Activated B cell treated with CpG ODN at 0.5 μM for 24 hours (primary cell): Measurements from ENCODE around the gene F11. TPM values are rescaled to one million over a fixed set of nuclear protein-coding genes. Genes with fewer than 3 reads are reported as not detected.

Source experiments
- ATAC-seq: fragments of 200-7000 bp; cut with Tn5 transposase; one replicate; pipeline ENCODE4 v1.10.0; 2021; ENCODE audit warnings: low read depth, mild to moderate bottlenecking, moderate library complexity
- CTCF ChIA-PET: fragments of 350-600 bp; sonication (Branson Sonifier 250); formaldehyde crosslinking; loops from one replicate; lab custom pipeline; 2021; ENCODE audit warnings: antibody characterized with exemption; lab: Charles Lee
- POLR2A ChIA-PET: fragments of 350-600 bp; sonication (Branson Sonifier 250); formaldehyde crosslinking; loops from one replicate; lab custom pipeline; 2021; ENCODE audit warnings: antibody characterized with exemption; lab: Charles Lee
- DNase-seq: peaks from one replicate; pipeline ENCODE4 v3.0.0; 2022
- H3K27ac Mint-ChIP-seq: one replicate; pipeline ENCODE4 v1.8.0; 2020; ENCODE audit warnings: mixed read lengths
- H3K27me3 Mint-ChIP-seq: one replicate; pipeline ENCODE4 v1.8.0; 2021; ENCODE audit warnings: mixed read lengths
- H3K36me3 Mint-ChIP-seq: one replicate; pipeline ENCODE4 v1.8.0; 2021; ENCODE audit warnings: low read depth, mixed read lengths
- H3K4me1 Mint-ChIP-seq: one replicate; pipeline ENCODE4 v1.8.0; 2021; ENCODE audit warnings: mixed read lengths
- H3K4me3 Mint-ChIP-seq: one replicate; pipeline ENCODE4 v1.8.0; 2020; ENCODE audit warnings: mild to moderate bottlenecking, mixed read lengths
- H3K9me3 Mint-ChIP-seq: one replicate; pipeline ENCODE4 v1.8.0; 2020; ENCODE audit warnings: mixed read lengths
- intact Hi-C: fragments of 100-400 bp; cut with micrococcal nuclease; formaldehyde crosslinking; loops from one replicate; pipeline ENCODE4 v1.15.1; 2024
- total RNA-seq: library from RNA; stranded (reverse); gene quantifications from 2 replicates; pipeline ENCODE4 v1.2.3, GENCODE V29; 2022
- TF ChIP-seq, protein P1 (sequence below): fragments of 200-600 bp; IDR thresholded peaks from one replicate; pipeline ENCODE4 v1.8.0; 2022; ENCODE audit warnings: antibody characterized with exemption, mild to moderate bottlenecking

The F11 gene
- total RNA-seq, 1 donor from 2014 or later, result not detected

DNA sequence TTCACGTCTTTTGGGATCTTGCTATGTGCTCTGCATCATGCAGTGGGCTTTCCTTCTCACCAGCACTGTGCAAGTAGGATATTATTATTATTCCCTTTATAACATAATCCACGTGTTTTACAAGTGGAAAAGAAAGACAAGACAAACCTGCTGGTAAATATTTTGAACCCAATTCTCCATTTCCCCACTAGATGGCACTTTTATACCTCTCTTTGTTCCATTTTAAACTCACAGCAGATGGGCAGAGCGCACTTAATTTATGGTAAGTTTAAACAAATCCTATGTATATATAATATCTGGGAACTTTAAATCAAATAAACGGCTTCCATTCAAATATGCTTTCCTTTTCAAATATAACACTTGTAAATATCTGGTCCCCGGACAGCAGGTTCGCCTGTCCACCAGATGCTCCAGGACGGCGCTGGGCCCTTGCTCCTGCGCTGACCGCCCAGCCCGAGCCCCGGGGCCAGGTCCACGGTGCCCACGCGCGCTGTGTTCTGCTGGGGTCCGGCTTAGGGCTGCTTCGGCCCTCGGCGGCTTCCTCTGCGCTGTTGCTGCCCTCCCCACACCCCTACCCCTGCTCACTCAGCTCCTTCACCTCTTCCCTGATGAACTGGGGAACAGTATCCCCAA lies 31.1 kb downstream of the F11 start:
- POLR2A ChIA-PET, result no interaction called here
- CTCF ChIA-PET, result no interaction called here
- no peak overlapping the region for H3K27ac Mint-ChIP-seq
- no peaks in the 10 kb centered on the region for H3K9me3 Mint-ChIP-seq
- intact Hi-C loops, result no loop called here
- DNase-seq (no peak), ATAC-seq (no peak)
- TF ChIP-seq, protein P1, sequence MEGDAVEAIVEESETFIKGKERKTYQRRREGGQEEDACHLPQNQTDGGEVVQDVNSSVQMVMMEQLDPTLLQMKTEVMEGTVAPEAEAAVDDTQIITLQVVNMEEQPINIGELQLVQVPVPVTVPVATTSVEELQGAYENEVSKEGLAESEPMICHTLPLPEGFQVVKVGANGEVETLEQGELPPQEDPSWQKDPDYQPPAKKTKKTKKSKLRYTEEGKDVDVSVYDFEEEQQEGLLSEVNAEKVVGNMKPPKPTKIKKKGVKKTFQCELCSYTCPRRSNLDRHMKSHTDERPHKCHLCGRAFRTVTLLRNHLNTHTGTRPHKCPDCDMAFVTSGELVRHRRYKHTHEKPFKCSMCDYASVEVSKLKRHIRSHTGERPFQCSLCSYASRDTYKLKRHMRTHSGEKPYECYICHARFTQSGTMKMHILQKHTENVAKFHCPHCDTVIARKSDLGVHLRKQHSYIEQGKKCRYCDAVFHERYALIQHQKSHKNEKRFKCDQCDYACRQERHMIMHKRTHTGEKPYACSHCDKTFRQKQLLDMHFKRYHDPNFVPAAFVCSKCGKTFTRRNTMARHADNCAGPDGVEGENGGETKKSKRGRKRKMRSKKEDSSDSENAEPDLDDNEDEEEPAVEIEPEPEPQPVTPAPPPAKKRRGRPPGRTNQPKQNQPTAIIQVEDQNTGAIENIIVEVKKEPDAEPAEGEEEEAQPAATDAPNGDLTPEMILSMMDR, result no peak
- H3K4me1 Mint-ChIP-seq, result no peaks in the 10 kb centered on the region
- no peak overlapping the region for H3K4me3 Mint-ChIP-seq
- peaks cover 12% of the 10 kb centered on the region for H3K27me3 Mint-ChIP-seq
- no peaks in the 10 kb centered on the region for H3K36me3 Mint-ChIP-seq

- DNase-seq, result no peak
- no peaks in the 10 kb centered on the region for H3K9me3 Mint-ChIP-seq
- intact Hi-C loops, result no loop called here
- no peaks in the 10 kb centered on the region for H3K4me1 Mint-ChIP-seq
- peaks cover 12% of the 10 kb centered on the region for H3K27me3 Mint-ChIP-seq
- TF ChIP-seq, protein P1, result no peak
- POLR2A ChIA-PET, result no interaction called here
- CTCF ChIA-PET, result no interaction called here
- no peak overlapping the region for H3K4me3 Mint-ChIP-seq
- no peak overlapping the region for H3K27ac Mint-ChIP-seq
- no peaks in the 10 kb centered on the region for H3K36me3 Mint-ChIP-seq
- ATAC-seq, result no peak
Observed at GRCh38 chr4:186298031-186298647, 32.1 kb downstream of the F11 start.

- H3K4me3 Mint-ChIP-seq, result no peak overlapping the region
- H3K27ac Mint-ChIP-seq, result no peak overlapping the region
- intact Hi-C loops, result no loop called here
- CTCF ChIA-PET, result no interaction called here
- TF ChIP-seq, protein P1, result no peak
- no peaks in the 10 kb centered on the region for H3K4me1 Mint-ChIP-seq
- DNase-seq (no peak), ATAC-seq (no peak)
- no peaks in the 10 kb centered on the region for H3K9me3 Mint-ChIP-seq
- POLR2A ChIA-PET, result no interaction called here
- no peaks in the 10 kb centered on the region for H3K36me3 Mint-ChIP-seq
- peaks cover 12% of the 10 kb centered on the region for H3K27me3 Mint-ChIP-seq
Observed at GRCh38 chr4:186299291-186299690, 33.3 kb downstream of the F11 start.

DNA sequence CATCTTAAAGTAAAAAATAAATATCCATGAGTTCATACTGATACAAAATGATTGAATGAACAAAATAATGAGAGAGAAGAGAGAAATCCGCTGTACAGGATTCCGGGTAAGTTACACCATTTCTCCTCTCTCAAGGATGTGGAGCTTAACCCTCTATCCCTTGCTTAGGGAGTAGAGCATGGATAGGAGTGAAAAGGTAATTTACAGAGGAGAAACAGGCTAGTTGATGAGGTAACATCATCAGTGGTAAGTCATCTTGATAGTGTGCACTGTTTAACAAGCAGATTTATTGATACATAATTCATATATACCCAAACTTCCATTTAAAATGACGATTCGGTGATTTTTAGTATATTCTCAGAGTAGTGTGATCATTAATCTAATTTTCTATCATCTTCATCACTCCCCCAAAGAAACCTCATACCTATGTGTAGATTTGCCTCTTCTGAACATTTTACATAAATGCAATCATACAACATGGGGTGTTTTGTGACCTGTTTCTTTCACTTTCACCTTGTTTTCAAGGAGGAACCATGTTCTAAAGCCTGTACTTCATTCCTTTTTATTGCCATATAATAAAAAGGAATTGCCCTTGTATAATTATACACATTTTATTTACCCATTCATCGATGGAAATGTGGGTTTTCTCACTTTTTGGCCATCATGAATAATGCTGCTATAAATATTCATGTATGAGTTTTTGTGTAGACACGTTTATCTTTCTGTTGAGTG lies 34.8 kb downstream of the F11 start:
- ATAC-seq (no peak), DNase-seq (no peak)
- no peak overlapping the region for H3K27ac Mint-ChIP-seq
- ChIA-PET POLR2A (no interaction called here), CTCF (no interaction called here)
- H3K4me3 Mint-ChIP-seq, result no peak overlapping the region
- TF ChIP-seq, protein P1, result no peak
- peaks cover 13% of the 10 kb centered on the region for H3K27me3 Mint-ChIP-seq
- no peaks in the 10 kb centered on the region for H3K4me1 Mint-ChIP-seq
- intact Hi-C loops, result no loop called here
- H3K36me3 Mint-ChIP-seq, result no peaks in the 10 kb centered on the region
- H3K9me3 Mint-ChIP-seq, result no peaks in the 10 kb centered on the region

- H3K9me3 Mint-ChIP-seq, result no peaks in the 10 kb centered on the region
- intact Hi-C loops, result no loop called here
- H3K36me3 Mint-ChIP-seq, result no peaks in the 10 kb centered on the region
- DNase-seq (no peak), ATAC-seq (no peak)
- H3K27ac Mint-ChIP-seq, result no peak overlapping the region
- ChIA-PET CTCF (no interaction called here), POLR2A (no interaction called here)
- H3K4me1 Mint-ChIP-seq, result no peaks in the 10 kb centered on the region
- TF ChIP-seq, protein P1, result no peak
- no peak overlapping the region for H3K4me3 Mint-ChIP-seq
- peaks cover 5% of the 10 kb centered on the region for H3K27me3 Mint-ChIP-seq
Observed at GRCh38 chr4:186304216-186304615, 38.2 kb downstream of the F11 start.
